Neural crest cell (in vitro differentiated cells): Measurements from ENCODE around the gene SFT2D3. TPM values are rescaled to one million over a fixed set of nuclear protein-coding genes. Genes with fewer than 3 reads are reported as not detected.

Experiments
- DNase-seq: peaks from one replicate; pipeline ENCODE4 v3.0.0; 2021; ENCODE audit warnings: low read depth, mixed read lengths, low spot score
- H3K27ac Mint-ChIP-seq: one replicate; pipeline ENCODE4 v1.8.0; 2021; ENCODE audit warnings: mild to moderate bottlenecking, mixed read lengths; ENCODE audit not compliant: unreplicated experiment
- H3K27me3 Mint-ChIP-seq: 2 replicates; pipeline ENCODE4 v1.8.0; 2021; ENCODE audit warnings: low read depth, mild to moderate bottlenecking, mixed read lengths
- H3K36me3 Mint-ChIP-seq: 2 replicates; pipeline ENCODE4 v1.8.0; 2021; ENCODE audit warnings: low read depth, mild to moderate bottlenecking, mixed read lengths
- H3K4me1 Mint-ChIP-seq: 2 replicates; pipeline ENCODE4 v1.8.0; 2021; ENCODE audit warnings: mixed read lengths
- H3K4me3 Mint-ChIP-seq: one replicate; pipeline ENCODE4 v1.8.0; 2021; ENCODE audit warnings: mild to moderate bottlenecking, mixed read lengths
- H3K9me3 Mint-ChIP-seq: 2 replicates; pipeline ENCODE4 v1.8.0; 2021; ENCODE audit warnings: mixed read lengths
- total RNA-seq: library from RNA; stranded (reverse); gene quantifications from 2 replicates; pipeline ENCODE4 v1.2.1, GENCODE V29; 2021
- TF ChIP-seq, protein P1 (sequence below): fragments of 200-600 bp; sonication (generic); conservative IDR thresholded peaks from 2 replicates; pipeline ENCODE4 v1.5.0; 2021; ENCODE audit warnings: antibody characterized with exemption, mild to moderate bottlenecking

The SFT2D3 gene
- total RNA-seq, 1 donor from 2014 or later, result 18.8 TPM

DNA sequence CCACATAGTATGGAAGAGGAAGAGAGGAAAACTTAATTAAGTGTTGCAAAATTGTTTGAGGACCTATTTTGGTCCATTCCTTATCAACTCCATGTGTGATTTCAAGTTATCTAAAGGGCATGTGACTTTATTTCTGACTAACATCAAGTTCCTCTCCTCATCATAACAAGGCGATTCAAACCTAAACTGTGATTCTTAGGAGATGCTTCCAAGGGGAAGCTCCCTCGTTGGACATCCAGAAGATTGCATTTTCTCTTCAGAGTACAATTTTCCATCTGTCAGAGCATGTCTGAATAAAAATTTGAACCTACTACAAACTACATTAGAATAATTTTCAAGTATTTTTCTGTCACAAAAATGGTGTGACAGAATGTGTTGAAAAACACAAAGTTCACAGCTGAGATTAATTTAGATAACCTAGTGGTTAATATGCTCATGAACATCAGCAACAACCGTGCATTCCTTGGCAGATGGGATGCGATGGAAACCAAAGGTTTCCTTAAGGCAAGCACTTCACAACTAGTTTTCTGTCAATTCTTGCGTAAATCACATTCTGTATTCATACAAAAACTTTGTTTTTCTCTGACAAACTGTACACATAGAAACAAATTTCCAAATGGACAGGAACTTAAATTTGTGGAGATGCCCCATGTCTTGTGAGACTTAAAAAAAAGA, 4.2 kb downstream of the SFT2D3 start:
- TF ChIP-seq, protein P1, sequence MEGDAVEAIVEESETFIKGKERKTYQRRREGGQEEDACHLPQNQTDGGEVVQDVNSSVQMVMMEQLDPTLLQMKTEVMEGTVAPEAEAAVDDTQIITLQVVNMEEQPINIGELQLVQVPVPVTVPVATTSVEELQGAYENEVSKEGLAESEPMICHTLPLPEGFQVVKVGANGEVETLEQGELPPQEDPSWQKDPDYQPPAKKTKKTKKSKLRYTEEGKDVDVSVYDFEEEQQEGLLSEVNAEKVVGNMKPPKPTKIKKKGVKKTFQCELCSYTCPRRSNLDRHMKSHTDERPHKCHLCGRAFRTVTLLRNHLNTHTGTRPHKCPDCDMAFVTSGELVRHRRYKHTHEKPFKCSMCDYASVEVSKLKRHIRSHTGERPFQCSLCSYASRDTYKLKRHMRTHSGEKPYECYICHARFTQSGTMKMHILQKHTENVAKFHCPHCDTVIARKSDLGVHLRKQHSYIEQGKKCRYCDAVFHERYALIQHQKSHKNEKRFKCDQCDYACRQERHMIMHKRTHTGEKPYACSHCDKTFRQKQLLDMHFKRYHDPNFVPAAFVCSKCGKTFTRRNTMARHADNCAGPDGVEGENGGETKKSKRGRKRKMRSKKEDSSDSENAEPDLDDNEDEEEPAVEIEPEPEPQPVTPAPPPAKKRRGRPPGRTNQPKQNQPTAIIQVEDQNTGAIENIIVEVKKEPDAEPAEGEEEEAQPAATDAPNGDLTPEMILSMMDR, result no peak
- Mint-ChIP-seq H3K9me3 (no peaks in the 10 kb centered on the region), H3K27me3 (no peaks in the 10 kb centered on the region), H3K4me1 (peaks cover 33% of the 10 kb centered on the region), H3K4me3 (peak overlapping the region; percentile 32), H3K27ac (no peak overlapping the region), H3K36me3 (peaks cover 17% of the 10 kb centered on the region)
- no peak for DNase-seq

DNA sequence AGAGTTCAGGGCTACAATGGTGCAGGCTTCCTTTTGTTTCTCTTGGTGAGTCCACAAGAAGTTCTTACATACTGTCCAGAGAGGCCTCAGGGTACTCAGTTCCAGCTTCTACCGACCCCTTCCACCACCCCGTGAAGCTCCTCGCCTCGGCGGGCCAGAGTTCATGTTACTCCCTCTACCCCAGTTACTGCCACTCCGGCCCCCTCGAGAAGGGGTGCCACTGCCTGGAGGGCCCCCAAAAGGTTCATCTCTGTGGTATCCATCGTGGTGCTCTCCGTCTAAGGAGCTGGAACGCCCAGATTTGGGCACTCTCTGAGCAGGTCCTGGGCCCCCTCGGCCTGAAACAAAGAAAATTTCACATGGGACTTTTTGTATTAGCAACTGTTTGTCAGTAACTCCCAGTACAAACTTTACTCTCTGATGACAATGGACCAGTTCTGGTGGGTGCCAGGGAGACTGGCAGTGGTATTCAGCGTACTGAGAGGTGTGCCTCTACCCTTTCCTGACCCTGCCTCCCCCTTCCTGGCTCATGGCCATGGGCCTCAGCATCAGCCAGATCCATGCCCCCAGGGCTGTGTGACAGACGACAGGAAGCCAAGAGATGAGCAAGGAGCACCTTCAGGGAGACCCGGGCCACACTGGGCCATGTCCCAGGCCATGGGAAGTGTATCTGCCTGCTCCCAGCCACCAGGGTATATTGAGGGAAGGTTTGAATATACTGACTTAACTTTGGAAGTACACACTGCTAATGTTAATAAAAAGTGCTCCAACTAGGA, 5.1 kb downstream of the SFT2D3 start:
- Mint-ChIP-seq H3K4me3 (peak overlapping the region; percentile 34), H3K36me3 (peaks cover 17% of the 10 kb centered on the region), H3K27me3 (no peaks in the 10 kb centered on the region), H3K9me3 (no peaks in the 10 kb centered on the region), H3K27ac (peak overlapping the region; percentile 57), H3K4me1 (peaks cover 25% of the 10 kb centered on the region)
- no peak for DNase-seq
- TF ChIP-seq, protein P1, result no peak

DNA sequence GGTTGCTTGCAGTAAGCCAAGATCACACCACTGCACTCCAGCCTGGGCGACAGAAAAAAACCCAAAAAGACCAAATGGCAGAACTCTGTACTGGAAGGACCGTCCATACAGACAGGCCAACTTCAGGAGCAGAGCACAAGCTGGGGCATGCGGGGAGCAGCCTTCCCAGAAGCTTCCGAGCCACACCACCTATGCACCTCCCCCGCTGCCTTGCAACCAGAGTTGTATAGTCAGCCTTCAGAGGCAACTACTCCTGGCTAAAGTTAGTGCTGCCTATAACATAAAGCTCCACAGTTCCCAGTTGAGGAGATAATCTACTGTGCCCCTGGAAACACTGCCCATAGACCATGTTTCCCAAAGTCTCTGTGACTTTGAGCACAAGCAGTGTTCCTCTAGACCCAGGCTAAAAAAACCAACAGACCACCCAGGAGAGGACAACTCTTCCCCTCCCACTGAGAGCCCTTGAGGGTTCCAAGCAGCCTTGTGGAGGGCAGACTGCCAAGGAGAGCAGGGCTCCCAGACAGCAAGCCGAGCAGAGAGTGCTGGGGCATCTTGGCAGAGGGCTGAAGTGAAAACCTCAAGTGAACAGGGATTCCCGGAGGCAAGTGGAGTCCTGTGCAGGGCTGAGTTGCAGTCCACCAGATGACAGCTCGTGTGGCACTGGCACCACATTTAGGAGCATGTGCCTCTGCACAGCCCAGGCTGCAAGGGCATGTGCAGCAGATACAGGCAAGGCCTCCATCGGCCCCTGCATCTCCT, 6.8 kb downstream of the SFT2D3 start:
- Mint-ChIP-seq H3K27me3 (no peaks in the 10 kb centered on the region), H3K9me3 (no peaks in the 10 kb centered on the region), H3K36me3 (peaks cover 17% of the 10 kb centered on the region), H3K4me1 (peaks cover 16% of the 10 kb centered on the region), H3K27ac (no peak overlapping the region), H3K4me3 (no peak overlapping the region)
- TF ChIP-seq, protein P1, result no peak
- no peak for DNase-seq

- Mint-ChIP-seq H3K36me3 (peaks cover 15% of the 10 kb centered on the region), H3K4me3 (no peak overlapping the region), H3K27me3 (no peaks in the 10 kb centered on the region)
These were observed 8.0 kb downstream of the SFT2D3 start for GRCh38 chr2:127709336-127709735.

GRCh38 chr2:127712999-127713398, 11.7 kb downstream of the SFT2D3 start:
- TF ChIP-seq, protein P1, result no peak
- peaks cover 3% of the 10 kb centered on the region for H3K36me3 Mint-ChIP-seq
- no peaks in the 10 kb centered on the region for H3K27me3 Mint-ChIP-seq
- no peak for DNase-seq
- H3K9me3 Mint-ChIP-seq, result no peaks in the 10 kb centered on the region
- peaks cover 10% of the 10 kb centered on the region for H3K4me1 Mint-ChIP-seq
- no peak overlapping the region for H3K4me3 Mint-ChIP-seq
- no peak overlapping the region for H3K27ac Mint-ChIP-seq

More at GRCh38 chr2:127709336-127709735, 8.0 kb downstream of the SFT2D3 start:
- H3K9me3 Mint-ChIP-seq, result no peaks in the 10 kb centered on the region
- no peak for DNase-seq
- TF ChIP-seq, protein P1, result no peak
- peaks cover 13% of the 10 kb centered on the region for H3K4me1 Mint-ChIP-seq
- no peak overlapping the region for H3K27ac Mint-ChIP-seq
